ENCODE data around the gene PCDHGC4.

PCDHGC4 gene

GRCh38 chr5:141528291-141528984 is 43.6 kb downstream of the PCDHGC4 start:
- DNase-seq (ENCODE audit: low read depth in 2 of 3, low spot score in 2 of 3) = no peak

- no peak for DNase-seq (ENCODE audit: low read depth in 2 of 3, low spot score in 2 of 3)
Measured at GRCh38 chr5:141529002-141529401, 44.2 kb downstream of the PCDHGC4 start.

- DNase-seq (ENCODE audit: low read depth in 2 of 3, low spot score in 2 of 3) = no peak
Measured at GRCh38 chr5:141529873-141530272, 45.0 kb downstream of the PCDHGC4 start.

GRCh38 chr5:141532726-141533125 is 47.9 kb downstream of the PCDHGC4 start:
- DNase-seq (ENCODE audit: low read depth in 2 of 3, low spot score in 2 of 3) = no peak

- DNase-seq (ENCODE audit: low read depth in 2 of 3, low spot score in 2 of 3) = no peak
Measured at GRCh38 chr5:141533897-141534296, 49.1 kb downstream of the PCDHGC4 start.

GRCh38 chr5:141534492-141535213 is 49.8 kb downstream of the PCDHGC4 start:
- DNase-seq (ENCODE audit: low read depth in 2 of 3, low spot score in 2 of 3) = no peak

All from activated CD8-positive, alpha-beta memory T cell treated with anti-CD3 and anti-CD28 coated beads for 48 hours (primary cell).